Measurements from ENCODE around the gene SPRR2F. TPM values are rescaled to one million over a fixed set of nuclear protein-coding genes. Genes with fewer than 3 reads are reported as not detected.

The SPRR2F gene, protein sequence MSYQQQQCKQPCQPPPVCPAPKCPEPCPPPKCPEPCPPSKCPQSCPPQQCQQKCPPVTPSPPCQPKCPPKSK
- total RNA-seq: not detected
- not detected for polyA plus RNA-seq
- not detected for total RNA-seq

DNA sequence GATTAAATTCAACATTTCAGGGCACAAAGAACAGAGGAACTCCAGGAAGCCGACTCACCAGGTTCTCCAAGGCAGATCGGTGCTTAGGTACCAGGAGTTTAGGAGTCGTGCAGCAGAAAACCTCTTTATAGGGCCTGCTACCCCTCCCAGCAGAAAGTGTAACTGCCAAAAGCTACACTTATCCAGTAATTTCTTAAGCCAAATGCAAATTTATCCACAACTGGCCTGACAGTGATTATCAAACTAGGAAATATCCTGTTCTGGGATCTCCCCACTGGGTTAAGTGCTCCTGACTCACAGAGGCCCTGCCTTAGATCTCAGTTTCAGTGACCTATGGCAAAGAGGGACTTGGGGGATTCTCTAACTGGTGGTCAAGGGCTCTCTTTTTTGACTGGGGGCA lies at the start of gene SPRR2F:
Gene SPRR2F (minus strand): TSS at position 101 of the 400 bp plus-strand sequence. CDS start 783 bp downstream, outside the sequence.
- intact Hi-C loops (cut with micrococcal nuclease): no loop called here
- Mint-ChIP-seq H3K27ac (no peak within 1 kb of the TSS), H3K4me3 (no peak within 1 kb of the TSS), H3K4me1 (no peaks in the 10 kb centered on the region), H3K9me3 (peaks cover 0 to 4% (median 0%) of the 10 kb centered on the region in 11 donors), H3K36me3 (no peaks in the 10 kb centered on the region), H3K27me3 (peaks cover 8 to 45% (median 35%) of the 10 kb centered on the region in 5 donors)
- Histone ChIP-seq H3K27ac (ENCODE audit: low read depth, low read length) (no peak within 1 kb of the TSS), H3K27me3 (ENCODE audit: control insufficient read depth in 2 of 2, insufficient read depth in 2 of 2, low read length in 2 of 2) (peaks cover 0 to 3% of the 10 kb centered on the region in 2 donors), H3K36me3 (ENCODE audit: control insufficient read depth in 2 of 3, insufficient read depth in 3 of 3, low read length in 3 of 3) (no peaks in the 10 kb centered on the region), H3K4me3 (ENCODE audit: low read length) (no peak within 1 kb of the TSS), H3K4me1 (ENCODE audit: control insufficient read depth in 2 of 2, insufficient read depth in 2 of 2, low read length in 2 of 2) (no peaks in the 10 kb centered on the region), H3K9me3 (ENCODE audit: control insufficient read depth in 2 of 3, low read length in 3 of 3) (no peaks in the 10 kb centered on the region)
- CTCF ChIA-PET: no interaction called here
- POLR2A ChIA-PET: no interaction called here
- ATAC-seq: no peak
- DNase-seq: no peak

DNA sequence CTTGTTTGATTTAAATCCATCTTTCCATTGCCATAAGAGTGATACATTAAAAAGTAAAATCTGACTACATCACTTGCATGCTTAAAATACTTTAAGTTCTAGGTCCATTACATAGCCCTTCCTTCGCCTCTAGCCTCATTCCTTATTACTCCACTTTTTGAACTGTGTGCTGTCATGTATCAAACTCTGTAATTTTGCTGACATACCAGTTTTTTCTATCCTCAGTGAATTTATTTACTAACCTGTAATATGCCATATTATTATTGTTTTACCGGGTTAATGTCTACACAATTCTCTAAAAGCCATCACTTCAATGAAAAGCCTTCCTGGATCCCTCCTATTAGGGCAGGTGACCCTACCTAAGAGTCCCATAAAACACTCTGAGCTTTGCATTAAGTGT lies 42.2 kb upstream of the SPRR2F start:
- no peak for DNase-seq
- Mint-ChIP-seq H3K9me3 (peaks cover 1 to 34% (median 9%) of the 10 kb centered on the region in 11 donors), H3K4me3 (no peak overlapping the region), H3K27ac (no peak overlapping the region), H3K4me1 (no peaks in the 10 kb centered on the region), H3K36me3 (peaks cover 0 to 5% (median 0%) of the 10 kb centered on the region in 5 donors), H3K27me3 (peaks cover 9 to 36% (median 30%) of the 10 kb centered on the region in 5 donors)
- H3K27me3 ChIP-seq (ENCODE audit: control insufficient read depth in 2 of 2, insufficient read depth in 2 of 2, low read length in 2 of 2): no peaks in the 10 kb centered on the region
- no peak for ATAC-seq
- H3K27ac ChIP-seq (ENCODE audit: low read depth, low read length): no peak overlapping the region
- H3K36me3 ChIP-seq (ENCODE audit: control insufficient read depth in 2 of 3, insufficient read depth in 3 of 3, low read length in 3 of 3): no peaks in the 10 kb centered on the region
- intact Hi-C loops (cut with micrococcal nuclease): no loop called here
- CTCF ChIA-PET: no interaction called here
- peaks cover 0 to 12% (median 0%) of the 10 kb centered on the region in 3 experiments for H3K9me3 ChIP-seq (ENCODE audit: control insufficient read depth in 2 of 3, low read length in 3 of 3)
- POLR2A ChIA-PET: no interaction called here
- H3K4me3 ChIP-seq (ENCODE audit: low read length): no peak overlapping the region
- H3K4me1 ChIP-seq (ENCODE audit: control insufficient read depth in 2 of 2, insufficient read depth in 2 of 2, low read length in 2 of 2): no peaks in the 10 kb centered on the region

GRCh38 chr1:153152481-153152880 lies 39.2 kb upstream of the SPRR2F start:
- no peaks in the 10 kb centered on the region for H3K9me3 ChIP-seq (ENCODE audit: control insufficient read depth in 2 of 3, low read length in 3 of 3)
- Mint-ChIP-seq H3K4me1 (no peaks in the 10 kb centered on the region), H3K27ac (no peak overlapping the region), H3K4me3 (no peak overlapping the region), H3K36me3 (no peaks in the 10 kb centered on the region), H3K27me3 (peaks cover 16 to 39% (median 34%) of the 10 kb centered on the region in 5 donors), H3K9me3 (peaks cover 0 to 6% (median 0%) of the 10 kb centered on the region in 11 donors)
- intact Hi-C loops (cut with micrococcal nuclease): no loop called here
- no peak overlapping the region for H3K27ac ChIP-seq (ENCODE audit: low read depth, low read length)
- ChIA-PET CTCF (no interaction called here), POLR2A (no interaction called here)
- ATAC-seq: no peak
- no peaks in the 10 kb centered on the region for H3K27me3 ChIP-seq (ENCODE audit: control insufficient read depth in 2 of 2, insufficient read depth in 2 of 2, low read length in 2 of 2)
- no peaks in the 10 kb centered on the region for H3K36me3 ChIP-seq (ENCODE audit: control insufficient read depth in 2 of 3, insufficient read depth in 3 of 3, low read length in 3 of 3)
- DNase-seq: no peak
- no peak overlapping the region for H3K4me3 ChIP-seq (ENCODE audit: low read length)
- no peaks in the 10 kb centered on the region for H3K4me1 ChIP-seq (ENCODE audit: control insufficient read depth in 2 of 2, insufficient read depth in 2 of 2, low read length in 2 of 2)

DNA sequence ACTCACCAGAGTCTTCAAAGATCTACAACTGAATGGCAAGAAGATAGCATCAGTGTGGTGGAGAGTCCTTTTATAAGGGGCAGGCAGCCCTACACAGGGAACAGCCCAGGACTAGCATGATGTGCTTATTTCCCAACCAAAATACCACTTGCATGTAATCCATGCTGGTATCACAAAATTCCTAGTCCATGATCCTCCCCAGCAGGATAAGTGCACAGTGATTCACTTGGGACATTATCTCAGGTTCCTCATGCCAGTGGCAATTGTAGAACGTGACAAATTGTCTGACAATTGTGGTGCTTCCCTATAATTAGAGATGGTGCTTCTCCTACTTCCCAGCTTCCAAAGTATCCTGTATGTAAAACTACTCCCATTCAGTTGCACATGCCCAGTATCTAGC lies 37.5 kb upstream of the SPRR2F start, which contains the start of gene SPRR2G:
Gene SPRR2G (minus strand): TSS at position 45 of the 400 bp plus-strand sequence. CDS start 780 bp downstream, outside the sequence.
- Histone ChIP-seq H3K9me3 (ENCODE audit: control insufficient read depth in 2 of 3, low read length in 3 of 3) (no peaks in the 10 kb centered on the region), H3K4me1 (ENCODE audit: control insufficient read depth in 2 of 2, insufficient read depth in 2 of 2, low read length in 2 of 2) (no peaks in the 10 kb centered on the region), H3K4me3 (ENCODE audit: low read length) (no peak within 1 kb of the TSS), H3K27me3 (ENCODE audit: control insufficient read depth in 2 of 2, insufficient read depth in 2 of 2, low read length in 2 of 2) (no peaks in the 10 kb centered on the region), H3K36me3 (ENCODE audit: control insufficient read depth in 2 of 3, insufficient read depth in 3 of 3, low read length in 3 of 3) (no peaks in the 10 kb centered on the region), H3K27ac (ENCODE audit: low read depth, low read length) (no peak within 1 kb of the TSS)
- Mint-ChIP-seq H3K36me3 (no peaks in the 10 kb centered on the region), H3K4me1 (no peaks in the 10 kb centered on the region), H3K27me3 (peaks cover 20 to 46% (median 43%) of the 10 kb centered on the region in 5 donors), H3K9me3 (peaks cover 0 to 4% (median 0%) of the 10 kb centered on the region in 11 donors), H3K4me3 (no peak within 1 kb of the TSS), H3K27ac (no peak within 1 kb of the TSS)
- DNase-seq: no peak
- ChIA-PET POLR2A (no interaction called here), CTCF (no interaction called here)
- no peak for ATAC-seq
- intact Hi-C loops (cut with micrococcal nuclease): no loop called here

DNA sequence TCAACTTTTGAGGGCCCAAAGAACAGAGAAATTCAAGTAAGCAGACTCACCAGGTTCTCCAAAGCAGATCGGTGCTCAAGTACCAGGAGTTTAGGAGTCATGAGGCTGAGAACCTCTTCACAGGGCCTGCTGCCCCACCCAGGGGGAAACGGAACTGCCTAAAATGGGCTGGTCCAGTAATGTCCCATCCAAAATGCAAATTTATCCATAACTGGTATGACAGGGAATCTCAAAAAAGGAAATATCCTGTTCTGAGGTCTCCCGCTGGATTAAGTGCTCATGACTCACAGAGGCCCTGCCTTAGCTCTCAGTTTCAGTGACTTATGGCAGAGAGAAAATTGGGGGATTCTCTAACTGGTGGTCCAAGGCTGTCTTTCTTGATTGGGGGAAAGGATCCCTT lies 28.1 kb upstream of the SPRR2F start:
- intact Hi-C loops (cut with micrococcal nuclease): no loop called here
- POLR2A ChIA-PET: interaction anchor here (0.7 kb wide), 1 partner anchor 196 kb away, joined by 3 read pairs; no protein-coding TSS in a partner anchor
- CTCF ChIA-PET: no interaction called here
- peaks cover 0 to 4% (median 0%) of the 10 kb centered on the region in 11 donors for H3K9me3 Mint-ChIP-seq
- Histone ChIP-seq H3K36me3 (ENCODE audit: control insufficient read depth in 2 of 3, insufficient read depth in 3 of 3, low read length in 3 of 3) (no peaks in the 10 kb centered on the region), H3K27ac (ENCODE audit: low read depth, low read length) (no peak overlapping the region), H3K27me3 (ENCODE audit: control insufficient read depth in 2 of 2, insufficient read depth in 2 of 2, low read length in 2 of 2) (no peaks in the 10 kb centered on the region), H3K4me1 (ENCODE audit: control insufficient read depth in 2 of 2, insufficient read depth in 2 of 2, low read length in 2 of 2) (no peaks in the 10 kb centered on the region), H3K9me3 (ENCODE audit: control insufficient read depth in 2 of 3, low read length in 3 of 3) (no peaks in the 10 kb centered on the region), H3K4me3 (ENCODE audit: low read length) (no peak overlapping the region)
- DNase-seq (no peak), ATAC-seq (no peak)
- no peak overlapping the region for H3K27ac Mint-ChIP-seq
- H3K4me1 Mint-ChIP-seq: no peaks in the 10 kb centered on the region
- H3K4me3 Mint-ChIP-seq: no peak overlapping the region
- H3K36me3 Mint-ChIP-seq: no peaks in the 10 kb centered on the region
- peaks cover 33 to 56% (median 52%) of the 10 kb centered on the region in 5 donors for H3K27me3 Mint-ChIP-seq

DNA sequence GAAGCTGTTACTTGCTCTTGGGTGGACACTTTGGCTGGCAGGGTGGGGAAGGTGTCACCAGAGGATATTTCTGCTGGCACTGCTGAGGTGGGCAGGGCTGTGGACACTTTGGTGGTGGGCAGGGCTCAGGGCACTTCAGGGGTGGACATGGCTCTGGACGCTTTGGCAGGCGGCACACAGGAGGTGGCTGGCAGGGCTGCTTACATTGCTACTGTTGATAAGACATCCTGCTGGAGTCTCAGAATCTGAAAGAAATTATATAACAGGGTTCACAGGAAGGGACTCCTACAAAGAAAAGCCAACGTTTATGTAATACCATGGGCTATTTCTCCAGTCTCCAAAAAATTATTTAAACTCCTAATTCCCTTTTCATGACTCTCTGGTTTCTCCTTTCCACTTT lies 27.2 kb upstream of the SPRR2F start:
- Mint-ChIP-seq H3K9me3 (peaks cover 0 to 10% (median 0%) of the 10 kb centered on the region in 11 donors), H3K4me1 (no peaks in the 10 kb centered on the region), H3K4me3 (no peak overlapping the region), H3K27ac (no peak overlapping the region), H3K36me3 (no peaks in the 10 kb centered on the region), H3K27me3 (peaks cover 32 to 58% (median 52%) of the 10 kb centered on the region in 5 donors)
- Histone ChIP-seq H3K27ac (ENCODE audit: low read depth, low read length) (no peak overlapping the region), H3K4me1 (ENCODE audit: control insufficient read depth in 2 of 2, insufficient read depth in 2 of 2, low read length in 2 of 2) (no peaks in the 10 kb centered on the region), H3K27me3 (ENCODE audit: control insufficient read depth in 2 of 2, insufficient read depth in 2 of 2, low read length in 2 of 2) (no peaks in the 10 kb centered on the region), H3K4me3 (ENCODE audit: low read length) (no peak overlapping the region), H3K36me3 (ENCODE audit: control insufficient read depth in 2 of 3, insufficient read depth in 3 of 3, low read length in 3 of 3) (no peaks in the 10 kb centered on the region), H3K9me3 (ENCODE audit: control insufficient read depth in 2 of 3, low read length in 3 of 3) (no peaks in the 10 kb centered on the region)
- no peak for ATAC-seq
- ChIA-PET CTCF (no interaction called here), POLR2A (no interaction called here)
- intact Hi-C loops (cut with micrococcal nuclease): no loop called here
- DNase-seq: no peak

DNA sequence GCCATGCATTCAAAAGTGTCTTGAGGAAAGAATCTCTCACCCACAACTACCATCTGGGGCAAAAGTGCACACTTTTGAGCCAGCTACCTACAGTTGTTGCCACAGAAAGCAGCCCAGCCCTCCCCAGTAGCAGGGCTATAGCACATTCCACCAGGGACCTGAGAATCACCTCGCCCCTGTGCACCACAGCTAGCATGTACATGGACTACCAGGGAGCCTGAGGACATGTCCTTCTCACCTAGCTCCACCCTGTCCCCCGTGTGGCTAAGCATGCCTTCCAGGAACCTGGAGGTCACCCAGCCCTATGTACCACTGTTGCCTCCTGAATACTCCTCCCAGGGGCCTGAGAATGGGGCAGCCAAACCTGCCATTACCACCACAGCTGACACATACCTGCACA lies 20.4 kb upstream of the SPRR2F start:
- CTCF ChIA-PET: no interaction called here
- Mint-ChIP-seq H3K9me3 (peaks cover 0 to 14% (median 0%) of the 10 kb centered on the region in 11 donors), H3K27me3 (peaks cover 20 to 74% (median 67%) of the 10 kb centered on the region in 5 donors)

More for the DNA sequence above, 20.4 kb upstream of the SPRR2F start:
- Mint-ChIP-seq H3K4me3 (no peak overlapping the region), H3K27ac (no peak overlapping the region), H3K4me1 (no peaks in the 10 kb centered on the region), H3K36me3 (peaks cover 0 to 4% (median 0%) of the 10 kb centered on the region in 5 donors)
- ATAC-seq (no peak), DNase-seq (no peak)
- no peaks in the 10 kb centered on the region for H3K4me1 ChIP-seq (ENCODE audit: control insufficient read depth in 2 of 2, insufficient read depth in 2 of 2, low read length in 2 of 2)
- H3K27ac ChIP-seq (ENCODE audit: low read depth, low read length): no peak overlapping the region
- intact Hi-C loops (cut with micrococcal nuclease): no loop called here
- H3K4me3 ChIP-seq (ENCODE audit: low read length): no peak overlapping the region
- H3K27me3 ChIP-seq (ENCODE audit: control insufficient read depth in 2 of 2, insufficient read depth in 2 of 2, low read length in 2 of 2): peaks cover 0 to 5% of the 10 kb centered on the region in 2 donors
- POLR2A ChIA-PET: no interaction called here
- no peaks in the 10 kb centered on the region for H3K9me3 ChIP-seq (ENCODE audit: control insufficient read depth in 2 of 3, low read length in 3 of 3)
- no peaks in the 10 kb centered on the region for H3K36me3 ChIP-seq (ENCODE audit: control insufficient read depth in 2 of 3, insufficient read depth in 3 of 3, low read length in 3 of 3)
